Liver (tissue), 9 donors: ENCODE results near the gene DEAF1. TPM values are rescaled to one million over a fixed set of nuclear protein-coding genes. Genes with fewer than 3 reads are reported as not detected.
"Not testable (repeated sequence)": the region's sequence is repeated elsewhere in the genome, so short reads cannot be mapped to it uniquely, and the experiment has no call there.

ENCODE experiments used
- DNase-seq: peaks from one replicate; pipeline ENCODE4 v3.0.0-alpha.2; 2017; ENCODE audit warnings: low spot score
- H3K27ac ChIP-seq, 2 donors: one replicate each; pipeline ENCODE4 v1.7.0; 2013; ENCODE audit warnings: inconsistent platforms in 2 of 2, low read length in 2 of 2, control low read depth in 1 of 2, low read depth in 1 of 2, mild to moderate bottlenecking in 1 of 2
- H3K27me3 ChIP-seq, 4 donors: one replicate each; pipeline versions ENCODE4 v1.6.1 to v1.7.0; 2013; ENCODE audit warnings: low read length in 3 of 4, inconsistent platforms in 1 of 4, mild to moderate bottlenecking in 1 of 4, moderate library complexity in 1 of 4; ENCODE audit not compliant: control insufficient read depth in 4 of 4, insufficient read depth in 4 of 4
- H3K36me3 ChIP-seq, 4 donors: one replicate each; pipeline versions ENCODE4 v1.6.1 to v1.7.0; 2013; ENCODE audit warnings: low read length in 3 of 4, mild to moderate bottlenecking in 3 of 4, low read depth in 1 of 4, moderate library complexity in 1 of 4; ENCODE audit not compliant: control insufficient read depth in 4 of 4, insufficient read depth in 3 of 4
- H3K4me1 ChIP-seq, 4 donors: one replicate each; pipeline versions ENCODE4 v1.6.1 to v1.7.0; 2013; ENCODE audit warnings: low read length in 3 of 4, mild to moderate bottlenecking in 3 of 4, moderate library complexity in 1 of 4; ENCODE audit not compliant: control insufficient read depth in 4 of 4, insufficient read depth in 4 of 4
- H3K4me3 ChIP-seq, 3 donors: one replicate each; pipeline versions ENCODE4 v1.6.1 to v1.7.0; 2013; ENCODE audit warnings: low read length in 3 of 3, control low read depth in 1 of 3, low read depth in 1 of 3, mild to moderate bottlenecking in 1 of 3
- H3K9ac ChIP-seq, 2 donors: one replicate each; pipeline ENCODE4 v1.7.0; 2013; ENCODE audit warnings: low read length in 2 of 2, mild to moderate bottlenecking in 2 of 2, moderate library complexity in 2 of 2, control low read depth in 1 of 2, low read depth in 1 of 2
- H3K9me3 ChIP-seq, 4 donors: one replicate each; pipeline versions ENCODE4 v1.6.1 to v1.7.0; 2013; ENCODE audit warnings: low read length in 3 of 4; ENCODE audit not compliant: control insufficient read depth in 4 of 4
- EGR1 ChIP-seq, 2 donors: IDR thresholded peaks; 2 replicates each; pipeline ENCODE4 v1.6.1; 2016 to 2018; ENCODE audit warnings: antibody characterized with exemption in 2 of 2, low read depth in 2 of 2
- FOXA1 ChIP-seq: IDR thresholded peaks from 2 replicates; pipeline ENCODE4 v1.6.1; 2016; ENCODE audit warnings: antibody characterized with exemption
- FOXA2 ChIP-seq: IDR thresholded peaks from 2 replicates; pipeline ENCODE4 v1.6.1; 2016; ENCODE audit warnings: antibody characterized with exemption
- HNF4A ChIP-seq, 2 donors: conservative IDR thresholded peaks; 2 replicates each; pipeline ENCODE4 v1.6.1; 2016; ENCODE audit warnings: antibody characterized with exemption in 2 of 2, mild to moderate bottlenecking in 2 of 2
- JUND ChIP-seq, 2 donors: IDR thresholded peaks; 2 replicates each; pipeline ENCODE4 v1.6.1; 2016; ENCODE audit warnings: antibody characterized with exemption in 2 of 2
- RAD21 ChIP-seq, 2 donors: IDR thresholded peaks; 2 replicates each; pipeline ENCODE4 v1.6.1; 2016; ENCODE audit warnings: antibody characterized with exemption in 2 of 2, mild to moderate bottlenecking in 2 of 2
- RXRA ChIP-seq, 2 donors: IDR thresholded peaks; 2 replicates each; pipeline ENCODE4 v1.6.1; 2017 to 2018; ENCODE audit warnings: antibody characterized with exemption in 2 of 2, mild to moderate bottlenecking in 1 of 2
- SP1 ChIP-seq: IDR thresholded peaks from 2 replicates; pipeline ENCODE4 v1.6.1; 2018; ENCODE audit warnings: antibody characterized with exemption, mild to moderate bottlenecking
- TAF1 ChIP-seq: conservative IDR thresholded peaks from 2 replicates; pipeline ENCODE4 v1.6.1; 2016; ENCODE audit warnings: antibody characterized with exemption, mild to moderate bottlenecking
- YY1 ChIP-seq: IDR thresholded peaks from 2 replicates; pipeline ENCODE4 v1.6.1; 2016; ENCODE audit warnings: antibody characterized with exemption, mild to moderate bottlenecking
- WGBS: extraction: QIAGEN DNeasy Blood & Tissue Kit; methylation state at CpG from one replicate; pipeline ENCODE4 v1.1.7; 2013; 5-methylcytosine and 5-hydroxymethylcytosine counted together
- polyA plus RNA-seq, 2 donors: library from polyadenylated mRNA; stranded (reverse) in 1 of 2; unstranded in 1 of 2; fragments of 200-250 nt in 1 of 2; fragments of >200 nt in 1 of 2; fragmentation: Nextera tagmentation in 1 of 2; extraction: Ambion mirVana in 1 of 2; gene quantifications; one replicate each; pipeline versions ENCODE4 v1.2.1 to v1.2.3, GENCODE V29; 2013 to 2015
- total RNA-seq, 2 donors: library from RNA; depleted of rRNA; stranded (reverse); fragments of >200 nt; gene quantifications; one replicate each; pipeline ENCODE4 v1.2.3, GENCODE V29; 2014
- TF ChIP-seq, protein P1 (sequence below): IDR thresholded peaks from 2 replicates; pipeline ENCODE4 v1.6.1; 2016; ENCODE audit warnings: antibody characterized with exemption
- TF ChIP-seq, protein P2 (sequence below): IDR thresholded peaks from 2 replicates; pipeline ENCODE4 v1.6.1; 2016; ENCODE audit warnings: antibody characterized with exemption, mild to moderate bottlenecking
- TF ChIP-seq, protein P3 (sequence below): fragments of 150-350 bp; IDR thresholded peaks from 2 replicates; pipeline ENCODE4 v1.5.1; 2017; ENCODE audit warnings: improper control_type of control experiment, low read depth, low read length; ENCODE audit not compliant: missing input control
- TF ChIP-seq, protein P4 (sequence below): IDR thresholded peaks from 2 replicates; pipeline ENCODE4 v1.6.1; 2016; ENCODE audit warnings: antibody characterized with exemption
- TF ChIP-seq, protein P5 (sequence below): IDR thresholded peaks from 2 replicates; pipeline ENCODE4 v1.6.1; 2016; ENCODE audit warnings: antibody characterized with exemption
- donor health status: healthy.
- donor health status: healthy.
- donor health status: healthy.
- donor health status: healthy.
- donor health status: healthy.

DEAF1 gene
- total and polyA plus RNA-seq, 4 donors, result 7.0 to 11.4 (median 10.1) TPM

DNA sequence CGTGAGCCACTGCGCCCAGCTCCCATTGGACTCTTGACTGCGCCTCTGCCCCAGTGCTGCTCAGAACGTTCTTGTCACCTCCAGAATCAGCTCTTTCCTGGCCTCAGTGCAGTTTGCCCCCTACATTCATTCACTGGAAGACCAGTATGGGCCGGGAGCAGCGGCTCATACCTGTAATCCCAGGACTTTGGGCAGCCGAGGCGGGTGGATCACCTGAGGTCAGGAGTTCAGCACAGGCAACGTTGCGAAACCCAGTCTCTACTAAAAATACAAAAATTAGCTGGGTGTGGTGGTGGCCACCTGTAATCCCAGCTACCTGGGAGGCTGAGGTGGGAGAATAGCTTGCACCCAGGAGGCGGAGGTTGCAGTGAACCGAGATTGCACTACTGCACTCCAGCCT is 40.6 kb downstream of the DEAF1 start:
- TF ChIP-seq RXRA (IDR thresholded peaks at IDR 0.05), result peak; percentile 83 to 91
- TF ChIP-seq HNF4A (conservative IDR thresholded peaks at IDR 0.05), result peak; percentile 65 to 93
- TF ChIP-seq SP1, result peak; percentile 32
- not testable (repeated sequence) for H3K36me3 ChIP-seq

DNA sequence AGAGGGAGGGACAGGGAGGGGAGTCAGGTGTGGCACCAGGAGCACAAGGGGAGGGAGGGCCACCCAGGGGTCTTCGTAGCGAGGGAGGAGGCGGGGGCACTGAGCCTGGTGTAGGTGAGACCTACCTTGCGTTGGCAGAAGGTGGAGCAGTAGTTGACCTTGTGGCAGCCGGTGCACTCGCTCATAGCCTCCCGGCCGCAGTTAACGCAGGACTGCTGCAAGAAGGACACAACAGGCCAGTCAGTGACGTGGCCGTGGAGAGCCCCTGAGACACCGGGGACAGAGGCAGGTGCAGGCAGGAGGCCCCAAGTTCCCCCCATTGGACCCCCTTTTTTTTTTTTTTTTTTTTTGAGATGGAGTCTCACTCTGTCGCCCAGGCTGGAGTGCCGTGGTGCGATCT is 41.2 kb downstream of the DEAF1 start:
- TF ChIP-seq JUND (IDR thresholded peaks at IDR 0.05), result no peak
- TF ChIP-seq, protein P1, sequence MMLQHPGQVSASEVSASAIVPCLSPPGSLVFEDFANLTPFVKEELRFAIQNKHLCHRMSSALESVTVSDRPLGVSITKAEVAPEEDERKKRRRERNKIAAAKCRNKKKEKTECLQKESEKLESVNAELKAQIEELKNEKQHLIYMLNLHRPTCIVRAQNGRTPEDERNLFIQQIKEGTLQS, result no peak
- TF ChIP-seq, protein P2, sequence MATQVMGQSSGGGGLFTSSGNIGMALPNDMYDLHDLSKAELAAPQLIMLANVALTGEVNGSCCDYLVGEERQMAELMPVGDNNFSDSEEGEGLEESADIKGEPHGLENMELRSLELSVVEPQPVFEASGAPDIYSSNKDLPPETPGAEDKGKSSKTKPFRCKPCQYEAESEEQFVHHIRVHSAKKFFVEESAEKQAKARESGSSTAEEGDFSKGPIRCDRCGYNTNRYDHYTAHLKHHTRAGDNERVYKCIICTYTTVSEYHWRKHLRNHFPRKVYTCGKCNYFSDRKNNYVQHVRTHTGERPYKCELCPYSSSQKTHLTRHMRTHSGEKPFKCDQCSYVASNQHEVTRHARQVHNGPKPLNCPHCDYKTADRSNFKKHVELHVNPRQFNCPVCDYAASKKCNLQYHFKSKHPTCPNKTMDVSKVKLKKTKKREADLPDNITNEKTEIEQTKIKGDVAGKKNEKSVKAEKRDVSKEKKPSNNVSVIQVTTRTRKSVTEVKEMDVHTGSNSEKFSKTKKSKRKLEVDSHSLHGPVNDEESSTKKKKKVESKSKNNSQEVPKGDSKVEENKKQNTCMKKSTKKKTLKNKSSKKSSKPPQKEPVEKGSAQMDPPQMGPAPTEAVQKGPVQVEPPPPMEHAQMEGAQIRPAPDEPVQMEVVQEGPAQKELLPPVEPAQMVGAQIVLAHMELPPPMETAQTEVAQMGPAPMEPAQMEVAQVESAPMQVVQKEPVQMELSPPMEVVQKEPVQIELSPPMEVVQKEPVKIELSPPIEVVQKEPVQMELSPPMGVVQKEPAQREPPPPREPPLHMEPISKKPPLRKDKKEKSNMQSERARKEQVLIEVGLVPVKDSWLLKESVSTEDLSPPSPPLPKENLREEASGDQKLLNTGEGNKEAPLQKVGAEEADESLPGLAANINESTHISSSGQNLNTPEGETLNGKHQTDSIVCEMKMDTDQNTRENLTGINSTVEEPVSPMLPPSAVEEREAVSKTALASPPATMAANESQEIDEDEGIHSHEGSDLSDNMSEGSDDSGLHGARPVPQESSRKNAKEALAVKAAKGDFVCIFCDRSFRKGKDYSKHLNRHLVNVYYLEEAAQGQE, result no peak
- Histone ChIP-seq H3K4me1 (peaks cover 13 to 53% (median 43%) of the 10 kb centered on the region in 4 donors), H3K36me3 (peaks cover 0 to 2% (median under 1%) of the 10 kb centered on the region in 4 donors), H3K27me3 (no peaks in the 10 kb centered on the region), H3K9ac (no peak overlapping the region), H3K27ac (no peak overlapping the region), H3K9me3 (no peaks in the 10 kb centered on the region), H3K4me3 (no peak overlapping the region)
- DNase-seq, result no peak
- WGBS, result 88% methylated on average over 15 of the region's 15 CpGs

More for the DNA sequence above, 40.6 kb downstream of the DEAF1 start:
- not testable (repeated sequence) for H3K9ac ChIP-seq, DNase-seq, H3K9me3 ChIP-seq, H3K4me3 ChIP-seq, H3K27me3 ChIP-seq
- 59% methylated on average over 12 of the region's 12 CpGs for WGBS
- H3K4me1 ChIP-seq, result peaks cover 13 to 56% (median 49%) of the 10 kb centered on the region in 4 donors
- peak overlapping the region; percentile 68 to 87 for H3K27ac ChIP-seq

DNA sequence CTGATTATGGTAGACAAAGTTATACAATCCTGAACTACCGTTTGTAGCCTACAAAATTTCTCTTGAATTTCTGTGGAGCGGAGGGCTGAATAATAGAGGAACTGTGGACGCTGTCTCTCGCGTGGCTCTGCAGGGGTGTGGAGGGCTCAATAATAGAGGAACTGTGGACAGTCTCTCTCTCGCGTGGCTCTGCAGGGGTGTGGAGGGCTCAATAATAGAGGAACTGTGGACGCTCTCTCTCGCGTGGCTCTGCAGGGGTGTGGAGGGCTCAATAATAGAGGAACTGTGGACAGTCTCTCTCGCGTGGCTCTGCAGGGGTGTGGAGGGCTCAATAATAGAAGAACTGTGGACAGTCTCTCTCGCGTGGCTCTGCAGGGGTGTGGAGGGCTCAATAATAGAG is 41.9 kb downstream of the DEAF1 start:
- H3K36me3 ChIP-seq, result not testable (repeated sequence)

DNA sequence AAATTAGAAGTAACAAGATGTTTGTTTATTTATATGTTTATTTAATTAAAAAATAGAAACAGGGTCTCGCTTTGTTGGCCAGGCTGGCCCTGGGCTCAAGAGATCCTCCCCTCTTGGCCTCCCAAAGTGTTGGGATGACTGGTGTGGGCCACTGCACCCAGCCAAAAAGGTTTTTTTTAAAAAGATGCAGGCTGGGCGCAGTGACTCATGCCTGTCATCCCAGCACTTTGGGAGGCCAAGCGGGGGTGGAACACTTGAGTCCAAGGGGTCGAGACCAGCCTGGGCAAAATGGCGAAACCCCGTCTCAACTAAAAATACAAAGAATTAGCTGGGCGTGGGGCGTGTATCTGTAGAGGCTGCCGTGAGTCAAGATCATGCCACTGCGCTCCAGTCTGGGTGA is 44.5 kb downstream of the DEAF1 start:
- WGBS, result 96% methylated on average over 10 of the region's 10 CpGs
- Histone ChIP-seq H3K4me1 (peaks cover 4 to 28% (median 19%) of the 10 kb centered on the region in 4 donors), H3K27ac (no peak overlapping the region), H3K9ac (no peak overlapping the region), H3K4me3 (no peak overlapping the region), H3K9me3 (no peaks in the 10 kb centered on the region), H3K36me3 (peaks cover 0 to 2% (median 2%) of the 10 kb centered on the region in 4 donors), H3K27me3 (no peaks in the 10 kb centered on the region)
- DNase-seq, result no peak
- TF ChIP-seq FOXA2 (no peak), HNF4A (conservative IDR thresholded peaks at IDR 0.05) (no peak), SP1 (no peak), EGR1 (IDR thresholded peaks at IDR 0.05; ENCODE audit: low read depth in 2 of 2) (no peak), YY1 (no peak), RXRA (IDR thresholded peaks at IDR 0.05) (no peak), FOXA1 (no peak), RAD21 (IDR thresholded peaks at IDR 0.05) (no peak), JUND (IDR thresholded peaks at IDR 0.05) (no peak), TAF1 (no peak)
- TF ChIP-seq, protein P3, sequence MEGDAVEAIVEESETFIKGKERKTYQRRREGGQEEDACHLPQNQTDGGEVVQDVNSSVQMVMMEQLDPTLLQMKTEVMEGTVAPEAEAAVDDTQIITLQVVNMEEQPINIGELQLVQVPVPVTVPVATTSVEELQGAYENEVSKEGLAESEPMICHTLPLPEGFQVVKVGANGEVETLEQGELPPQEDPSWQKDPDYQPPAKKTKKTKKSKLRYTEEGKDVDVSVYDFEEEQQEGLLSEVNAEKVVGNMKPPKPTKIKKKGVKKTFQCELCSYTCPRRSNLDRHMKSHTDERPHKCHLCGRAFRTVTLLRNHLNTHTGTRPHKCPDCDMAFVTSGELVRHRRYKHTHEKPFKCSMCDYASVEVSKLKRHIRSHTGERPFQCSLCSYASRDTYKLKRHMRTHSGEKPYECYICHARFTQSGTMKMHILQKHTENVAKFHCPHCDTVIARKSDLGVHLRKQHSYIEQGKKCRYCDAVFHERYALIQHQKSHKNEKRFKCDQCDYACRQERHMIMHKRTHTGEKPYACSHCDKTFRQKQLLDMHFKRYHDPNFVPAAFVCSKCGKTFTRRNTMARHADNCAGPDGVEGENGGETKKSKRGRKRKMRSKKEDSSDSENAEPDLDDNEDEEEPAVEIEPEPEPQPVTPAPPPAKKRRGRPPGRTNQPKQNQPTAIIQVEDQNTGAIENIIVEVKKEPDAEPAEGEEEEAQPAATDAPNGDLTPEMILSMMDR, result no peak
- TF ChIP-seq, protein P4, sequence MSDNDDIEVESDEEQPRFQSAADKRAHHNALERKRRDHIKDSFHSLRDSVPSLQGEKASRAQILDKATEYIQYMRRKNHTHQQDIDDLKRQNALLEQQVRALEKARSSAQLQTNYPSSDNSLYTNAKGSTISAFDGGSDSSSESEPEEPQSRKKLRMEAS, result no peak
- TF ChIP-seq, protein P5, sequence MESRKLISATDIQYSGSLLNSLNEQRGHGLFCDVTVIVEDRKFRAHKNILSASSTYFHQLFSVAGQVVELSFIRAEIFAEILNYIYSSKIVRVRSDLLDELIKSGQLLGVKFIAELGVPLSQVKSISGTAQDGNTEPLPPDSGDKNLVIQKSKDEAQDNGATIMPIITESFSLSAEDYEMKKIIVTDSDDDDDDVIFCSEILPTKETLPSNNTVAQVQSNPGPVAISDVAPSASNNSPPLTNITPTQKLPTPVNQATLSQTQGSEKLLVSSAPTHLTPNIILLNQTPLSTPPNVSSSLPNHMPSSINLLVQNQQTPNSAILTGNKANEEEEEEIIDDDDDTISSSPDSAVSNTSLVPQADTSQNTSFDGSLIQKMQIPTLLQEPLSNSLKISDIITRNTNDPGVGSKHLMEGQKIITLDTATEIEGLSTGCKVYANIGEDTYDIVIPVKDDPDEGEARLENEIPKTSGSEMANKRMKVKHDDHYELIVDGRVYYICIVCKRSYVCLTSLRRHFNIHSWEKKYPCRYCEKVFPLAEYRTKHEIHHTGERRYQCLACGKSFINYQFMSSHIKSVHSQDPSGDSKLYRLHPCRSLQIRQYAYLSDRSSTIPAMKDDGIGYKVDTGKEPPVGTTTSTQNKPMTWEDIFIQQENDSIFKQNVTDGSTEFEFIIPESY, result no peak
- TF ChIP-seq, protein P1, result no peak

More for the DNA sequence above, 41.9 kb downstream of the DEAF1 start:
- H3K9me3 ChIP-seq, H3K4me3 ChIP-seq, H3K9ac ChIP-seq, H3K27me3 ChIP-seq, H3K27ac ChIP-seq, DNase-seq: not testable (repeated sequence)
- H3K4me1 ChIP-seq, result peaks cover 10 to 46% (median 37%) of the 10 kb centered on the region in 4 donors
- 88% methylated on average over 14 of the region's 14 CpGs for WGBS
